ENCODE measurements around the gene GUCA2B. TPM values are rescaled to one million over a fixed set of nuclear protein-coding genes. Genes with fewer than 3 reads are reported as not detected.

GUCA2B gene
- total RNA-seq, 2 donors from 2014 or later, result not detected

- DNase-seq (ENCODE audit: low spot score), result no peak
- H3K27ac ChIP-seq, result no peak overlapping the region
- no peaks in the 10 kb centered on the region for H3K27me3 ChIP-seq (replicated peaks; ENCODE audit: insufficient read depth)
- TF ChIP-seq, protein P1, sequence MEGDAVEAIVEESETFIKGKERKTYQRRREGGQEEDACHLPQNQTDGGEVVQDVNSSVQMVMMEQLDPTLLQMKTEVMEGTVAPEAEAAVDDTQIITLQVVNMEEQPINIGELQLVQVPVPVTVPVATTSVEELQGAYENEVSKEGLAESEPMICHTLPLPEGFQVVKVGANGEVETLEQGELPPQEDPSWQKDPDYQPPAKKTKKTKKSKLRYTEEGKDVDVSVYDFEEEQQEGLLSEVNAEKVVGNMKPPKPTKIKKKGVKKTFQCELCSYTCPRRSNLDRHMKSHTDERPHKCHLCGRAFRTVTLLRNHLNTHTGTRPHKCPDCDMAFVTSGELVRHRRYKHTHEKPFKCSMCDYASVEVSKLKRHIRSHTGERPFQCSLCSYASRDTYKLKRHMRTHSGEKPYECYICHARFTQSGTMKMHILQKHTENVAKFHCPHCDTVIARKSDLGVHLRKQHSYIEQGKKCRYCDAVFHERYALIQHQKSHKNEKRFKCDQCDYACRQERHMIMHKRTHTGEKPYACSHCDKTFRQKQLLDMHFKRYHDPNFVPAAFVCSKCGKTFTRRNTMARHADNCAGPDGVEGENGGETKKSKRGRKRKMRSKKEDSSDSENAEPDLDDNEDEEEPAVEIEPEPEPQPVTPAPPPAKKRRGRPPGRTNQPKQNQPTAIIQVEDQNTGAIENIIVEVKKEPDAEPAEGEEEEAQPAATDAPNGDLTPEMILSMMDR (IDR thresholded peaks at IDR 0.05), result no peak
- H3K36me3 ChIP-seq, result no peaks in the 10 kb centered on the region
- peaks cover 6% of the 10 kb centered on the region for H3K9me3 ChIP-seq
- ATAC-seq (ENCODE audit: insufficient number of reproducible peaks, low FRiP score, low read depth), result no peak
- H3K4me3 ChIP-seq, result no peak overlapping the region
- H3K4me1 ChIP-seq (ENCODE audit: control insufficient read depth in 1 of 2, low read depth in 2 of 2), result peaks cover 0 to 4% of the 10 kb centered on the region in 2 donors
These were observed 12.5 kb downstream of the GUCA2B start for GRCh38 chr1:42165511-42166210.

GRCh38 chr1:42167611-42168390 lies 14.6 kb downstream of the GUCA2B start:
- no peaks in the 10 kb centered on the region for H3K27me3 ChIP-seq (replicated peaks; ENCODE audit: insufficient read depth)
- no peaks in the 10 kb centered on the region for H3K36me3 ChIP-seq
- peaks cover 0 to 6% of the 10 kb centered on the region in 2 donors for H3K4me1 ChIP-seq (ENCODE audit: control insufficient read depth in 1 of 2, low read depth in 2 of 2)
- ATAC-seq (ENCODE audit: insufficient number of reproducible peaks, low FRiP score, low read depth) (no peak), DNase-seq (ENCODE audit: low spot score) (no peak)
- no peak overlapping the region for H3K27ac ChIP-seq
- no peaks in the 10 kb centered on the region for H3K9me3 ChIP-seq
- H3K4me3 ChIP-seq, result no peak overlapping the region
- TF ChIP-seq, protein P1 (IDR thresholded peaks at IDR 0.05), result no peak

GRCh38 chr1:42168391-42168670 lies 15.1 kb downstream of the GUCA2B start:
- no peak for ATAC-seq (ENCODE audit: insufficient number of reproducible peaks, low FRiP score, low read depth)
- no peaks in the 10 kb centered on the region for H3K36me3 ChIP-seq
- peaks cover 0 to 10% of the 10 kb centered on the region in 2 donors for H3K4me1 ChIP-seq (ENCODE audit: control insufficient read depth in 1 of 2, low read depth in 2 of 2)
- TF ChIP-seq, protein P1 (IDR thresholded peaks at IDR 0.05), result no peak
- H3K9me3 ChIP-seq, result no peaks in the 10 kb centered on the region
- no peak overlapping the region for H3K4me3 ChIP-seq
- no peak for DNase-seq (ENCODE audit: low spot score)
- H3K27me3 ChIP-seq (replicated peaks; ENCODE audit: insufficient read depth), result no peaks in the 10 kb centered on the region
- H3K27ac ChIP-seq, result no peak overlapping the region

DNA sequence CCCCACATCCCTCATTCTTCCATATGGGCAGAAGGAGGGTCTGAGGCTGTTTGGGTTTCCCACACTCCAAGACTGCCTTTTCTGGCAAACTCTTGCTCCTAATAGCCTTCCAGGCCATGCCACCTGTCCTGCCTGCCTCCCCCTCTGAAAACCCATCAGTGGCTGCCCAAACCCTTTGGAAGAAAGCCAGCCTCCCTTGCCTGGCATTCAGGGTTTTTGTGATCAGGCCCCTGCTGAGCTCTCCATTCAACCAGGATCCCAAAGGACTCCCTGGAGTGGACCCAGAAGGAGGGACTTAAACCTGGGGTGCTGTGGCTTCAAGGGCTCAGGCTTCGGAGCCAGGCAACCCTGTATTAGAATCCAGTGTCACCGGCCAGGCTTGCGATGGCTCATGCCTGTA lies 15.6 kb downstream of the GUCA2B start:
- Histone ChIP-seq H3K27ac (no peak overlapping the region), H3K4me3 (no peak overlapping the region), H3K27me3 (replicated peaks; ENCODE audit: insufficient read depth) (no peaks in the 10 kb centered on the region), H3K9me3 (no peaks in the 10 kb centered on the region), H3K4me1 (ENCODE audit: control insufficient read depth in 1 of 2, low read depth in 2 of 2) (peaks cover 0 to 10% of the 10 kb centered on the region in 2 donors), H3K36me3 (no peaks in the 10 kb centered on the region)
- ATAC-seq (ENCODE audit: insufficient number of reproducible peaks, low FRiP score, low read depth) (no peak), DNase-seq (ENCODE audit: low spot score) (no peak)
- TF ChIP-seq, protein P1 (IDR thresholded peaks at IDR 0.05), result no peak

DNA sequence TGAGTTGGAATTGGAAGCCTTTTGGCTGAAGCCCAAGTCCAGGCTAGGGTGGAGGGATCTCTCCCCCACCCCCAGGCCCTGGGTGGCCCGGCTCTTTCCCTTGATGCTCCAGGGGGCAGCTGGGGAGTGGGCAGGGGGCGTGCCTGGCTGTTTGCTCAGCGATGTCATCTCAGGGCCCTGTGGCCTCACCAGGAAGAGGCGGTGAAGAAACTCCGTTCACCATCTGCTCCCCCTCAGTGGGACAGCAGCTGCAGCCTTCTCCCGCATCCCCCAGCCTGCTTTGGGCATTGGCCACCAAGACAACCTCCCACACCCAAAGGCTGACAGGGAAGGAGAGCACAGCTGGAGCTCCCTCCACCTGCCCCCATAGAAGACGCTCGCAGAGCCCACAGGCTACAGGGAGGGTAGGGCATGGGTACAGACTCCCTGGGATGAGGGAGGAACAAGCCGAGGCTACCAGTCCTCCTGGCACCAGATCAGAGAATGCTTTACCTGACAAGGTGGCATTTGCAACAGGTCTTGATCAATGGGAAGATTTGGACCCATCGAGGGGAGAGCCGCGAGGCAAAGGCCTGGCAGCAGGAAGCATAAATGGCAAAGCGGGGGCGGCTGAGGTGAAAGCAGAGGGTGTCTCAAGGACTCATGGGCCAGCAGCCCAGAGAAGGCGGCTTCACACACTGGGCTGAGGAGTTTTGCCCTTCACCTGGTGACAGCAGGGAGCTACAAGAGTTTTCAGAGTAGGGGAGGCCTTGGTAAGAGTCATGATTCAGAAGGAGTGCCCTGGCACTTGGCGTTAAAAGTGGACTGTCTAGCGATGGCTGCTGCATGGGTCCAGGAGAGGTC lies 17.8 kb downstream of the GUCA2B start:
- H3K9me3 ChIP-seq, result no peaks in the 10 kb centered on the region
- DNase-seq (ENCODE audit: low spot score), result no peak
- H3K36me3 ChIP-seq, result no peaks in the 10 kb centered on the region
- H3K4me1 ChIP-seq (ENCODE audit: control insufficient read depth in 1 of 2, low read depth in 2 of 2), result peaks cover 0 to 7% of the 10 kb centered on the region in 2 donors
- H3K27me3 ChIP-seq (replicated peaks; ENCODE audit: insufficient read depth), result no peaks in the 10 kb centered on the region
- TF ChIP-seq, protein P1 (IDR thresholded peaks at IDR 0.05), result no peak
- no peak overlapping the region for H3K27ac ChIP-seq
- ATAC-seq (ENCODE audit: insufficient number of reproducible peaks, low FRiP score, low read depth), result no peak
- no peak overlapping the region for H3K4me3 ChIP-seq

Data from thoracic aorta (tissue), 2 donors.